Activated CD8-positive, alpha-beta memory T cell treated with anti-CD3 and anti-CD28 coated beads, Interleukin-2, amount 50 U/mL, for 24 hours (primary cell): Measurements from ENCODE around the gene TSPAN11.
"Not testable (repeated sequence)": the region's sequence is repeated elsewhere in the genome, so short reads cannot be mapped to it uniquely, and the experiment has no call there.

Experiments used
- DNase-seq: peaks from one replicate; pipeline ENCODE4 v3.0.0-alpha.2; 2020; ENCODE audit errors: extremely low read depth

TSPAN11 gene, protein sequence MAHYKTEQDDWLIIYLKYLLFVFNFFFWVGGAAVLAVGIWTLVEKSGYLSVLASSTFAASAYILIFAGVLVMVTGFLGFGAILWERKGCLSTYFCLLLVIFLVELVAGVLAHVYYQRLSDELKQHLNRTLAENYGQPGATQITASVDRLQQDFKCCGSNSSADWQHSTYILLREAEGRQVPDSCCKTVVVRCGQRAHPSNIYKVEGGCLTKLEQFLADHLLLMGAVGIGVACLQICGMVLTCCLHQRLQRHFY

DNA sequence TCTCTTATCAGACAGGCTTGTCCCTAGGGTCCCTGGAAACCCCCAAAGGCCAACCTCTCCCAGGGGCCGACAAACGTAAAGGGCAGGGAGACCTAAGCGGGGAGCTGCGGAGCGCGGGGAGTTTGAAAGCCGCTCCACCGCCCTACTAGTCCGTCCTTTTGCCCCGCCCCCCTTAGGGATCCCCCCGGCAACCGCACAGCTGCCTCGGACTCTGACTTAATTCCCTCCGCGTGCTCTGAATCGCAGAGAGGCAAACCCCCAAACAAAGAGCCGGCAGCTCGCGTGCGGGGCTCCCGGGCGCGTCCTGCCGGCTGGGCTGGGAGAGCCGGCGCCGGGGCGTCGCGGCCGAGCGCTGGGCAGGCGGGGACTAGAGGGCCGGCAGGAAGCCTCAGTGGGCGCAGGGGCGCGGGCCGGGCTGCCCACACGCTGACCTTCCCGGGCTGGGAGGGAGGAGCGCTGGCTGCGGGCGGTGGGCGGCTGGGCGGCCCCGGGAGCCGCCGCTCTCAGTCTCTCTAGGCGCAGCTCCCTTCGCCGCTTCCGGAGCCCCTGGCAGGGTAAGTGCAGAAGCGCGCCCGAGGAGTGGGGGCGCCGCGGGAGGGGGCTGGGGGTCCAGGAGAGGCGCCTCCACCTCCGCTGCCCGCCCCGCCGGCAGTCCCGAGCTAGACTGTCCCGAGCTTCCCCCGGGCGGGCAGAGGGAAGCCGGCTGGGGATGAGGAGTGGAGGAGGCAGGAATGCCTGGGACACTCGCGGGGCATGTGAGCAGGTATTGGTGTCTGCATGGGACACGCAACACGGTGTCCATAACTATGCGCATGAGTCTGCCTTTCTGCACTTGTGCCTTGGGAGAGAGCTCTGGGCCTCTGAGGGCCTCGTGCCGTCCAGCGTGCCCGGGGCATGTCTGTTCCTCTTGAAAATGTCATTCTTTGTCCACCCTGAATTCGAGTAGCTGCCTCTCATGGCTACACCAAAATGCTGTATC is at the start of gene TSPAN11:
TSS of gene TSPAN11 (plus strand) at position 506 of the 979 bp plus-strand sequence. CDS start 27,244 bp downstream, outside the sequence.
- no peak for DNase-seq

DNA sequence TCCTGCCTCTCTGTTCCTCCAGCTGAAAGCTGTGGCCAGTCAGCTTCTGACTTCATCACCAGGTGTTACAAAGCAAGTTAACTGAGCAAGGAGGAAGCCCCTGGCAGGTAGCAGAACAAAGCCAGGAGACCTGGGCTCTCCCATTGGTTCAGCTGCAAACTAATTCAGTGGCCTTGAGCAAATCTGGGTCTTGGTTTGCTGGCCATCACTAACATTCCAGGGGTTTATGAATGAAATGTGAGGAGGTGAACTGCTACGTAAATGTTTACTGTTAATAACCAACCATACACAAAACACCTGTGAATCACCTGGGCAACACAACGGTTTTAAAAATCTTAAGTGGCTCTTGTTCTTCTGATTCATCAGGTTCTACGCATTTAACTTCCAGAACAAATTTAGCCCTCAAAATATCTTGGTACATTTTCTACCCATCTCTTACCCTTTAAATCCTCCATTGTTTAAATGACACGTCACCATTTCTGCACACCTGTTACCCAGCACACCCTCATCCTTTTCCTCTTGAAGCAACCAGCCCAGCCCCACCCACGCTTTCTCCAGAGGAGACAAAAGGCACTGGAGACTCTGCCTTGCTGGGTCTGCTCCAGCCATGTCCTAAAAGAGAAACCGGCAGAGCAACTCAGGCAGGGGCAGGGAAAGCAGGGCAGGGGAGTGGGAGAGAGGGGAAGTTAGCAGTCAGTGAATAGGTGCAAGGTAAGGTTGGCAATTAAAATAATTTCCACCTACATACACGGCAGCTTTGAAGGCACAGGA is 49.3 kb upstream of the TSPAN11 start:
- DNase-seq = no peak

DNA sequence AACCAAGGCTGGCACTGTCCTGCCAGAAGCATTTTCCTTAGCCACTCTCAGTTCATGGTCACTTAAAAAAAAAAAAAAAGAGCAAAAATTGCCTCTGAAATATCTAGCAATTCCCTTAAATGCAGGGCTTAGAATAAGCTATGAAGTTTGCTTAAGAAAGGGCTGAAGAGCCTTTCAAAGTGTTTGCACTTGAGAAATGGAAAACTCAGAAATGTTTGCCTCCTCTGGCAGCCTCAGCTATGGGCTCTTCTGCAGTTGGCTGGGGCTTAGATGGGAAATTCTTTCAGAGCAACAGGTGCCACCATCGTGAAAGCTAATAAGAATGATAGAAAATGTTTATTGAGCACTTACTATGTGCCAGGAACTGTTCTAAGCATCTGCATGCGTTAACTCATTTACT is 48.5 kb upstream of the TSPAN11 start:
- DNase-seq = no peak

- DNase-seq = no peak
Observed at GRCh38 chr12:30880061-30880460, 46.5 kb upstream of the TSPAN11 start.

GRCh38 chr12:30880813-30881212 is 45.7 kb upstream of the TSPAN11 start:
- no peak for DNase-seq

- no peak for DNase-seq
Observed at GRCh38 chr12:30882706-30883105, 43.8 kb upstream of the TSPAN11 start.

DNA sequence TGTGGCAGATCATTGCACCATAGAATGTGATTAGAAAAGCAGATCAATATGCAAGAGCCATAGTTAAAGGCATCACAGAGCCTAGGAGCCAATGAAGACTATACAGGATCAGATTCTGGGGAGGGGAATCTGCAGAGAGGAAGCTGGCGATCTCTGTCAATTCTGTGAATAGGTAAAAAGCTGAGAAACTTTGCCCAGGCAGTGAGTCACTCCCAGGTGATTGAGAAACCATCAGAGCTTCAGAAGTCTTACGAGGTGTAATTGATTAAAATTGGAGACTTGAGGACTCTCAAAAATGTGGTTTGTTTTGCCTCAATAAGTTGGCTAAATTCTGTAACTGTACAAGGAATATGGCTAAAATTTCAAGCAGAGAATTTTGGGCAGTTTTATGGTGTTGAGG is 41.7 kb upstream of the TSPAN11 start:
- no peak for DNase-seq

- DNase-seq = no peak
Observed at GRCh38 chr12:30885321-30885720, 41.2 kb upstream of the TSPAN11 start.

- DNase-seq = no peak
Observed at GRCh38 chr12:30887226-30887625, 39.3 kb upstream of the TSPAN11 start.

DNA sequence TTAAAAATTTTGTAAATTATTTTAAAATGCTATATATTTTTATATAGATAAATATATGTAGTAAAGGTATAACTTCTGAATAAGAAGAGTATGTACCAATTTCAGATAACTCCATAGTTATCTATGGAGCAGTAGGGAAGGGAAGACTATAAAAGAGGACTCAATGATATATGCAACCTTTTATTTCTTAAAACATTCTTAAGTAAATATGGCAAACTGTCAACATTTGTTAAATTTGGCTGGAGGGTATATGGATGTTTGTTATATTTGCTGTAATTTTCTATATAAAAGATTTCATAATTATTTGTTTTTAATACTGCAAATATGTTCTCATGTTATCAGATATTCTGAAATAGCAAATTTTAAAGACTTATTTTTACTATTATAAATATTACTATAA is 38.3 kb upstream of the TSPAN11 start:
- no peak for DNase-seq

DNA sequence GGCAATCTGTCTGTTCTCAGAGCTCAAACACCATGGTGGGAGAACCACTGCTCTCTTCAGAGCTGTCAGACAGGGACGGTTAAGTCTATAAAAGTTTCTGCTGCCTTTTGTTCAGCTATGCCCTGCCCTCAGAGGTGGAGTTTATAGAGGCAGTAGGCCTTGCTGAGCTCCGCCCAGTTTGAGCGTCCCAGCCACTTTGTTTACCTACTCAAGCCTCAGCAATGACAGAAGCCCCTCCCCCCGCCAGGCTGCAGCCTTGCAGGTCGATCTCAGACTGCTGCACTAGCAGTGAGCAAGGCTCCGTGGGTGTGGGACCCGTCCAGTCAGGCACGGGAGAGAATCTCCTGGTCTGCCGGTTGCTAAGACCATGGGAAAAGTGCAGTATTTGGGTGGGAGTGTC is 32.0 kb upstream of the TSPAN11 start:
- not testable (repeated sequence) for DNase-seq

- no peak for DNase-seq
Observed at GRCh38 chr12:30896461-30896860, 30.1 kb upstream of the TSPAN11 start.

GRCh38 chr12:30898846-30899245 is 27.7 kb upstream of the TSPAN11 start:
- no peak for DNase-seq

- no peak for DNase-seq
Observed at GRCh38 chr12:30900351-30900750, 26.2 kb upstream of the TSPAN11 start.

GRCh38 chr12:30902001-30902400 is 24.5 kb upstream of the TSPAN11 start:
- DNase-seq = no peak

- DNase-seq = no peak
Observed at GRCh38 chr12:30902596-30902995, 24.0 kb upstream of the TSPAN11 start.

- no peak for DNase-seq
Observed at GRCh38 chr12:30905463-30906009, 21.0 kb upstream of the TSPAN11 start.

DNA sequence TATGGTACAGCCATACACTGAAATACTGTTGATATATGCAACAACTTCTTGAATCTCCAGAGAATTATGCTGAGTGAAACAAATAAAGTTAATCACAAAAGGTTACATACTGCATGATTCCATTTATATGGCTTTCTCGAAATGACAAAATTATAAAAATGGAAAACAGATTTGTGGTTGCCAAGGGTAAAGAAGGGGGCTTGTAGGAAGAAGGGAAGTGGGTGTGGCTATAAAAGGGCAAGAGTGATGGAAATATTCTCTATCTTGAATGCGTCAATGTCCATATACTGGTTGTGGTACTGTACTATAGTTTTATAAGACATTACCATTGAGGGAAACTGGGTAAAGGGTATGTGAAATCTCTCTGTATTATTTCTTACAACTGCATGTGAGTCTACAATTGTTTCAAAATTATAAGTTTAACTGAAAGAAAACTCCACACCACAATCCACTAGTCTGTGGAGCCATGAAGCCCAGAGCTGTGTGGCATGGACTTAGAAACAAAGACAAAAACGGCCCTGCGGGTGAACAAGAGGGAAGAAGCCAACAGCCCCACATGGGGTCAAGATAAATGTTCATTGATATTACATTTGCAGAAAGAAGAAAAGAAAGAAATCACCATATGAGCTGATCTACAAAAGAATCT is 18.3 kb upstream of the TSPAN11 start:
- no peak for DNase-seq

GRCh38 chr12:30908722-30909348 is 17.7 kb upstream of the TSPAN11 start:
- DNase-seq = no peak

DNA sequence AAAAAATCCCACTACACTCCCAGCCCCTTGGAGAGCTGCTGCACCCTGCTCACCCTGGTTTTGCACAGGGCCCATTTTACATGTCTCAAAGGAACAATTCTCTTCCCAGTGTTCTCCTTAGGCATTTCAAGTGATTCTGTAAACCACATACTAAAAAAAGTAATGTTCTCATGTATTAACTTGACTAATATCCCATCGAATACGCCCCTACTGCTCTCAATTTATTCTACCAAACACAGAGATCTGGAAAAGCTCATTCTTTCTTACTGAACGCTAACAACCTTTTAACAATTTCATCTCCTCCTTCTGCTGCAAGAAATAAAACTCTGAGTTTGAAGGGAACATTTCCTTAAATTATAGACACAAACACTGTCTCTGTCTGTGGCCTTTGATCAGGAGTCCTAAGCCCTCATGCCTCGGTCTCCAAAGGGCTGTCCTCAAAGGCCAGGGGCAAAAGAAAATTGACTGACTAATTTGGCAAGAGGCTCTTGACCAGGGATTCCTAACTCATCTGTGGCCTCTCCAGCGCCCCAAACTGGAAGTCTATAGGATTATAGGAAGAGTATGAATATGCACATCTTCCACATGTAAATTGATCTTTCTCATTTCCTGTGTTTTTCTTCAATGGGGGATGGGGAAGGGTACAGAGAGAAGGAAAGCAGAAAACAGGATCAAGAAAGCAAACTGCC is 17.1 kb upstream of the TSPAN11 start:
- no peak for DNase-seq

- DNase-seq = no peak
Observed at GRCh38 chr12:30910038-30910350, 16.6 kb upstream of the TSPAN11 start.
